ENCODE results near the gene OSM.

DNA sequence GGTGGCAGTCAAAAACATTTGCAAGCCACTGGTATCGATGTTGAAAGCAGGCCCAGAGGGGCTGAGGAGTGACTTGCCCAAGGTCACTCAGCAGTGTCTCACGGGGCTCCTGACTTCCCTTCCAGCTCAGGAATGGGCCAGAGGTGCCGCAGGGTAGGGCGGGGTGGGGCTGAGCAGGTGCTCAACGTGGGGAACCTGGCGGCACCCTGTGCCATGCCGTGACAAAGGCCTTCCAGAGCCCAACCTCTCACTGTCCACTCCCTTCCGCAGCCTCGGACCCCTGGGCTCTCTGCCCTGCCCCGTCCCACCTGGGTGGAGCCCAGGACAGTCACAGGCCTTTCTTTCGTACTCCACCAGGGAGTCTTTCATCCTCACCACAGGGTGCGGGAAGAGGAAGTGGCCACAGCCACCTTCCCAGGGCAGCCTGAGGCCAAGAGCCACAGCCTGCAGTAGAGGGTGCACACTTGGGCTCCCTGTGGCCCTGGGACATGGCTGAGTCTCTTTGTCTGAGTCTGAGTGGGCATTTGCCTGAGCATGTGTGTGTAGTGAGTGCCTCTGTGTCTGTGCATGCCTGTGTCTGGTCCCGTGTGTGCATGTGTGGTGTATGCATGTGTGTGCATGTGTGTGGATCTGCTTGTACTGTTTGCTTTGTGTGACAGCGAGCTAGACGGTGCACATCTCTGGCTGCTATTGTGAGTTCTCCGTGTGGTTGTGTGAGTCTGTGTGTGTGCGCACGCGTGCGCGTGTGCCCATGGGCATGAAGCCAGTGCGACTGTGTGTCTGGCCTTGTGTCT lies 14.0 kb downstream of the OSM start:
- TF ChIP-seq, protein P1, sequence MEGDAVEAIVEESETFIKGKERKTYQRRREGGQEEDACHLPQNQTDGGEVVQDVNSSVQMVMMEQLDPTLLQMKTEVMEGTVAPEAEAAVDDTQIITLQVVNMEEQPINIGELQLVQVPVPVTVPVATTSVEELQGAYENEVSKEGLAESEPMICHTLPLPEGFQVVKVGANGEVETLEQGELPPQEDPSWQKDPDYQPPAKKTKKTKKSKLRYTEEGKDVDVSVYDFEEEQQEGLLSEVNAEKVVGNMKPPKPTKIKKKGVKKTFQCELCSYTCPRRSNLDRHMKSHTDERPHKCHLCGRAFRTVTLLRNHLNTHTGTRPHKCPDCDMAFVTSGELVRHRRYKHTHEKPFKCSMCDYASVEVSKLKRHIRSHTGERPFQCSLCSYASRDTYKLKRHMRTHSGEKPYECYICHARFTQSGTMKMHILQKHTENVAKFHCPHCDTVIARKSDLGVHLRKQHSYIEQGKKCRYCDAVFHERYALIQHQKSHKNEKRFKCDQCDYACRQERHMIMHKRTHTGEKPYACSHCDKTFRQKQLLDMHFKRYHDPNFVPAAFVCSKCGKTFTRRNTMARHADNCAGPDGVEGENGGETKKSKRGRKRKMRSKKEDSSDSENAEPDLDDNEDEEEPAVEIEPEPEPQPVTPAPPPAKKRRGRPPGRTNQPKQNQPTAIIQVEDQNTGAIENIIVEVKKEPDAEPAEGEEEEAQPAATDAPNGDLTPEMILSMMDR (IDR thresholded peaks at IDR 0.05), result no peak
- no peak for TF ChIP-seq POLR2A (IDR thresholded peaks at IDR 0.05)

Measured in thyroid gland (tissue), 4 donors.